ENCODE data around the gene TAS2R41. TPM values are rescaled to one million over a fixed set of nuclear protein-coding genes. Genes with fewer than 3 reads are reported as not detected.

TAS2R41 gene
- total RNA-seq, 1 donor from 2014 or later = not detected

DNA sequence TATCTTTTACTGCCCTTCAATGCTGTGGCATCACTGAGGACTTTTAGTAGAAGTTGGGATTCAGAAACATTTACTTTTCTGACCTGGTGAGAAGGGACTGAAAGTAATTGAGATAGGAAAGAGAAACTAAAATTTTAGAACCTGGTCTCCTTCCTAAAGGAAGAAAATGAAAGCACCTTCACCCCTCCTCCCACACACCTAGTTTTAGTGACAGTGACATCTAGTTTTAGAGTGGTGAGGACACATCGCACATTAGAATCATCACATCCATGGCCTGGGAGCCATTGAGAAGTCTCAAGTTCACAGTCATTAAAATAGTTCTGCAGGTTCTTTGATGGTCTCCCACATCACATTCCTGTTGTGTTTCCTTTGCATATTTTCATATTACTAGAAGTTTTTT is 16.1 kb downstream of the TAS2R41 start:
- DNase-seq (ENCODE audit: low spot score, unreplicated experiment) = no peak
- Mint-ChIP-seq H3K27ac (no peak overlapping the region), H3K4me1 (ENCODE audit: low read depth) (no peaks in the 10 kb centered on the region), H3K27me3 (no peaks in the 10 kb centered on the region), H3K4me3 (ENCODE audit: low read depth) (no peak overlapping the region), H3K9me3 (ENCODE audit: low read depth) (no peaks in the 10 kb centered on the region), H3K36me3 (ENCODE audit: insufficient read depth) (no peaks in the 10 kb centered on the region)
- TF ChIP-seq, protein P1, sequence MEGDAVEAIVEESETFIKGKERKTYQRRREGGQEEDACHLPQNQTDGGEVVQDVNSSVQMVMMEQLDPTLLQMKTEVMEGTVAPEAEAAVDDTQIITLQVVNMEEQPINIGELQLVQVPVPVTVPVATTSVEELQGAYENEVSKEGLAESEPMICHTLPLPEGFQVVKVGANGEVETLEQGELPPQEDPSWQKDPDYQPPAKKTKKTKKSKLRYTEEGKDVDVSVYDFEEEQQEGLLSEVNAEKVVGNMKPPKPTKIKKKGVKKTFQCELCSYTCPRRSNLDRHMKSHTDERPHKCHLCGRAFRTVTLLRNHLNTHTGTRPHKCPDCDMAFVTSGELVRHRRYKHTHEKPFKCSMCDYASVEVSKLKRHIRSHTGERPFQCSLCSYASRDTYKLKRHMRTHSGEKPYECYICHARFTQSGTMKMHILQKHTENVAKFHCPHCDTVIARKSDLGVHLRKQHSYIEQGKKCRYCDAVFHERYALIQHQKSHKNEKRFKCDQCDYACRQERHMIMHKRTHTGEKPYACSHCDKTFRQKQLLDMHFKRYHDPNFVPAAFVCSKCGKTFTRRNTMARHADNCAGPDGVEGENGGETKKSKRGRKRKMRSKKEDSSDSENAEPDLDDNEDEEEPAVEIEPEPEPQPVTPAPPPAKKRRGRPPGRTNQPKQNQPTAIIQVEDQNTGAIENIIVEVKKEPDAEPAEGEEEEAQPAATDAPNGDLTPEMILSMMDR (IDR thresholded peaks at IDR 0.05; ENCODE audit: unreplicated experiment) = no peak

DNA sequence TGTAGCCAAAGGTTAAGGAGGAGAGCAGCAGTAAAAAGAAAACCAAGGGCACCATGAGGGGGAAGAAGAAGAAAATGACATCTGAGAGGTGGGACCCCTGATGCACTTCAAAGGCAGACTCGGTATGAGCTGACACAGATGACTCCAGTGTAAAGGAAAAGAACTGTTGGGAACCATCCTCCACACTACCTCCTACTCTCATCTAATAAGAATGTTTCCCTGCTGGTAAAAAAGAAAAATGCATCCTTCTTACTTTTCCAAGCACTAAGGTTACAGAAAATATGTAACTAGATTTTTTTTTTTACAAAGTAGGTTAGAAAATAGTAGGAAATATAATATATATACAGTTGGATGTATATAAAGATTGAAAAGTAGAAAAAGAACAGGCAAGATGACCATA is 16.9 kb downstream of the TAS2R41 start:
- no peaks in the 10 kb centered on the region for H3K4me1 Mint-ChIP-seq (ENCODE audit: low read depth)
- no peaks in the 10 kb centered on the region for H3K36me3 Mint-ChIP-seq (ENCODE audit: insufficient read depth)
- no peak overlapping the region for H3K27ac Mint-ChIP-seq
- no peaks in the 10 kb centered on the region for H3K27me3 Mint-ChIP-seq
- H3K9me3 Mint-ChIP-seq (ENCODE audit: low read depth) = no peaks in the 10 kb centered on the region
- H3K4me3 Mint-ChIP-seq (ENCODE audit: low read depth) = no peak overlapping the region
- DNase-seq (ENCODE audit: low spot score, unreplicated experiment) = no peak
- TF ChIP-seq, protein P1 (IDR thresholded peaks at IDR 0.05; ENCODE audit: unreplicated experiment) = no peak

DNA sequence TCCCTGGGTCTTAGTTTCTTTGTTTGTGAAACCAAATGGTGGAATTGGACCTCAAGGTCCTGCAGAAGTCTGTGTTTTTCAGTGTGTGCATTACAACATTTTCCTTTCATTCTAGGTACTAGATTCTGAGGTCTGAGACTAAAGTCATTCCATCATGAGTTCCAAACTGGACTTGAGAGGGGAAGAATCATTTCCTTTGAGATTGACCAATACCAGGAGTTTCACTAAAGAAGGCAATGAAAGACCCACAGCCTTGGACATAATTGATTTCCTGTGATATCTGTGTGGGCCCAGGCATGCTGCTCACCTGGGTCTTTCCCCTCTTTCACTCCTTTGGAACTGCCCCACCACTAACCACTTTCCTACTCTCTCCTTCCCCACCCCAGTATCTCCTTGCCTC is 18.2 kb downstream of the TAS2R41 start:
- Mint-ChIP-seq H3K27ac (no peak overlapping the region), H3K36me3 (ENCODE audit: insufficient read depth) (no peaks in the 10 kb centered on the region), H3K9me3 (ENCODE audit: low read depth) (no peaks in the 10 kb centered on the region), H3K4me3 (ENCODE audit: low read depth) (no peak overlapping the region), H3K4me1 (ENCODE audit: low read depth) (no peaks in the 10 kb centered on the region), H3K27me3 (peaks cover 8% of the 10 kb centered on the region)
- TF ChIP-seq, protein P1 (IDR thresholded peaks at IDR 0.05; ENCODE audit: unreplicated experiment) = no peak
- DNase-seq (ENCODE audit: low spot score, unreplicated experiment) = no peak

DNA sequence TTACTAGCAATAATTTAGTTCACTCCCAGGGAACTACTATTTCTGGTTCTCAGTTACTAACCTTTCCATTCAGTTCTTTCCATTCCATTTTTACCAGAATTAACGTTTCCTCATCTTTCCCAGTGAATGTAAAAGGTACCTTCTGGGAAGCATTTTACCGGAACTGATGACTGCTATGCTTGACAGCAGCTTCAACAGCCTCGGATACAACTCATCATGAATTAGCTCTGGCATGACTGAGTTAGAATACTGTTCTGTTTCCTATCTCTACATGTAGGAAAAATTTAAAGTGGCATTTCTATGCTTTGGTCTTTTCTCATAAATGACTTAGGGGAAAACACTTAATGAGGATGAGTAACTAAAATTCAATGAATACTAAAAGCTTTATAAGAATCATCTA is 18.6 kb downstream of the TAS2R41 start:
- H3K27me3 Mint-ChIP-seq = peaks cover 8% of the 10 kb centered on the region
- no peak for DNase-seq (ENCODE audit: low spot score, unreplicated experiment)
- no peak overlapping the region for H3K4me3 Mint-ChIP-seq (ENCODE audit: low read depth)
- no peak overlapping the region for H3K27ac Mint-ChIP-seq
- no peaks in the 10 kb centered on the region for H3K4me1 Mint-ChIP-seq (ENCODE audit: low read depth)
- TF ChIP-seq, protein P1 (IDR thresholded peaks at IDR 0.05; ENCODE audit: unreplicated experiment) = no peak
- no peaks in the 10 kb centered on the region for H3K36me3 Mint-ChIP-seq (ENCODE audit: insufficient read depth)
- H3K9me3 Mint-ChIP-seq (ENCODE audit: low read depth) = no peaks in the 10 kb centered on the region

DNA sequence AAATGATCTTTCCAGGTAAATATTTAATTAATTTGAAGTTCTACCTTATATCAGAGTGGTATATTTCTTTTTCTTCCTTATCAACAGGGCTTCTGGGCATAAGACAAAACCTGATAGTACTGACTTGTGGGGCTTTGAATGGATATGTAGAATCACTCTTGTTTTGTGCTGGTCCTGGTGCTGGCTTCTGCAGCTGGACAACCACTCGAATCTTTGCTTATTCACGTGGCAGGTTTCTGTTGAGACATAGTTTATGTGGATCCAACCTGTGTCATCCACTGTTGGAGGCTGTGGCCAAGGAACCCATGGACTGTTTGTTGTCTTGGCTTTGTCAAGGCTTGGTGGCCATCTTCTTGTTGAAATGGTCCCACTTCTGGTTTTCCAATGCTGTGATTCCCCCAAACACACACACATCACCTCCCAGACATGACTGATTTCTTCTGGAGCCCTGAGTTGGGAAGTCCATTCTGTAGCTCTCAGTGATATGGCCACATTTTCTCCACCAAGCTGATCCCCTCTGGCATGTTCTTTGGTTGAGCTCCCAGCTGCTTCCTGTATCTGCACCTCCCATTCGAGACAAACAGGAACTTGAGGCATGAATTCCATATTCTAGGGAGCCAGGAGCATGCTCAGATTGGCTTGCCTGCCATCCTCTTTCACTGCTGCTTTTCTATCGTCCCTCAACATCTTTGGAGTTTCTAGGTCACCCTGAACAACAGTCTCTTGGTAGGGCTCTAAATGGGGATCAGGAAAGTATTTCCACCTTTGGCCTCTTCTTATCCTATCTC is 19.5 kb downstream of the TAS2R41 start:
- Mint-ChIP-seq H3K36me3 (ENCODE audit: insufficient read depth) (no peaks in the 10 kb centered on the region), H3K9me3 (ENCODE audit: low read depth) (no peaks in the 10 kb centered on the region), H3K27ac (no peak overlapping the region), H3K4me3 (ENCODE audit: low read depth) (no peak overlapping the region), H3K27me3 (peaks cover 8% of the 10 kb centered on the region), H3K4me1 (ENCODE audit: low read depth) (no peaks in the 10 kb centered on the region)
- TF ChIP-seq, protein P1 (IDR thresholded peaks at IDR 0.05; ENCODE audit: unreplicated experiment) = no peak
- no peak for DNase-seq (ENCODE audit: low spot score, unreplicated experiment)

All from progenitor cell of endocrine pancreas (in vitro differentiated cells).